ENCODE results near the gene DLL1. TPM values are rescaled to one million over a fixed set of nuclear protein-coding genes. Genes with fewer than 3 reads are reported as not detected.
A peak's percentile ranks its signal among the peaks of the same experiment; 100 is the strongest.

Gene DLL1
- total and polyA plus RNA-seq, 8 donors = 10.8 to 21.6 (median 15.3) TPM

- ATAC-seq = peak; percentile 5 to 35 (median 16)
- intact Hi-C loops (cut with DNase I) = loop anchor here in 1 of 3 donors (10.0 kb wide), 3 partner anchors 105 to 455 kb away; no protein-coding TSS in a partner anchor
- Histone ChIP-seq H3K27ac (peak overlapping the region; percentile 18 to 56 (median 34)), H3K9me3 (no peaks in the 10 kb centered on the region), H3K4me1 (peaks cover 9 to 29% (median 17%) of the 10 kb centered on the region in 3 donors), H3K4me3 (peak overlapping the region; percentile 44 to 80 (median 76)), H3K36me3 (peaks cover 0 to 7% (median 0%) of the 10 kb centered on the region in 3 donors), H3K27me3 (no peaks in the 10 kb centered on the region)
- WGBS, 2 donors = 0 to 1% methylated on average over 31 to 41 of the region's 41 CpGs
- no peak for TF ChIP-seq CTCF (IDR thresholded peaks at IDR 0.05)
- DNase-seq = peak in 3 of 6 donors; percentile 51 to 86 (median 78)
- FAIRE-seq = no peak
Measured at GRCh38 chr6:170289951-170290295, 955 bp downstream of the DLL1 start.

GRCh38 chr6:170289180-170289931, 1.5 kb downstream of the DLL1 start:
- H3K27me3 ChIP-seq = no peaks in the 10 kb centered on the region
- intact Hi-C loops (cut with DNase I) = loop anchor here in 1 of 3 donors (10.0 kb wide), 1 partner anchor 105 kb away; no protein-coding TSS in a partner anchor
- TF ChIP-seq CTCF (IDR thresholded peaks at IDR 0.05) = no peak
- DNase-seq = peak in 2 of 6 donors; percentile 74 to 86
- H3K4me1 ChIP-seq = peaks cover 9 to 29% (median 17%) of the 10 kb centered on the region in 3 donors
- peaks cover 0 to 10% (median 0%) of the 10 kb centered on the region in 3 donors for H3K36me3 ChIP-seq
- peak overlapping the region in 1 of 4 donors; percentile 9 for H3K27ac ChIP-seq
- H3K9me3 ChIP-seq = no peaks in the 10 kb centered on the region
- WGBS, 2 donors = 1 to 4% methylated on average over 56 to 85 of the region's 85 CpGs
- H3K4me3 ChIP-seq = peak overlapping the region; percentile 44 to 80 (median 76)
- no peak for FAIRE-seq
- ATAC-seq = peak in 3 of 4 donors; percentile 3 to 30 (median 8)

DNA sequence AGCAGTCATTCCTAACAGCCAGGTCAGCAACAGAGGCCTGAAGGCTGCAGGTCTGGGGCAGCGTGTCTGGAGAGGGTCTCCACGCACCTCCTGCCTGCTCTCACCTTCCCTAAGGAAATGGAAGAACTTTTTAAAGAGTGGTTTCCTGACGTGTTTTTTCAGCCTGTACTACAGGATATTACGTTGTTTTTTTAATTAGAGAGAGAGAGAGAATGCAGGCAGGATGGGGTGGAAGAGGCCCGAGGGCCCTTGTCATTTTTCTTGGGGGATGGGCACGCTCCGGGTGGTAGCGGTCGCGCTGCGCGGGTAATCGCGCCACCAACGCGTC, 2.1 kb downstream of the DLL1 start:
- FAIRE-seq (no peak), DNase-seq (no peak), ATAC-seq (no peak)
- TF ChIP-seq CTCF (IDR thresholded peaks at IDR 0.05) = no peak
- Histone ChIP-seq H3K27ac (no peak overlapping the region), H3K27me3 (no peaks in the 10 kb centered on the region), H3K4me1 (peaks cover 9 to 29% (median 17%) of the 10 kb centered on the region in 3 donors), H3K4me3 (peak overlapping the region; percentile 44 to 80 (median 76)), H3K9me3 (no peaks in the 10 kb centered on the region), H3K36me3 (peaks cover 0 to 10% (median 0%) of the 10 kb centered on the region in 3 donors)
- 17 to 20% methylated on average over 16 of the region's 16 CpGs for WGBS, 2 donors
- intact Hi-C loops (cut with DNase I) = loop anchor here in 1 of 3 donors (10.0 kb wide), 1 partner anchor 104 kb away; no protein-coding TSS in a partner anchor

DNA sequence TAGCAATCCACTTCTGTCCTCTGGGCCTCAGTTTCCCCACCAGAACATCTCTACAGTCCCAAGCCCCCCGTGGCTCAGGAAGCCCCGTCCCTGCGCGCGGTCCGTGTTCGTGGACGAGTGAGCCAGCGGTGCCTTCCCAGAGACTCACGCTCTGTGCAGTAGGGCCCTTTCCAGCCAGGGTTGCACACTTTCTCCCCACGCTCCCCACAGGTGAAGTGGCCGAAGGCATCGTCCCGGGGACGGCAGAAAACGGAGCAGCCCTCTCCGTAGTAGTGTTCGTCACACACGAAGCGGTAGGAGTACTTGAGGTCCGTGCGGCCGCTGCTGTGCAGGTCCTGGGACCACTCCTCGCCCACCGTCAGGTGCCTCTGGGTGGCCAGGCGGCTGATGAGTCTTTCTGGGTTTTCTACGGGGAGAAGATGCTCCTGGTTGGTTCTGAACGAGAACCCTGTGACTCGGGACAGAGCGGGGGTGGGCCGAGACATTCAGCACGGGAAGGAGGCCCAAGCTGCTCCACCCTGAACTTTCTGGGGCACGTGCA, 2.7 kb downstream of the DLL1 start:
- no peak overlapping the region for H3K27ac ChIP-seq
- peaks cover 0 to 13% (median 3%) of the 10 kb centered on the region in 3 donors for H3K36me3 ChIP-seq
- TF ChIP-seq CTCF (IDR thresholded peaks at IDR 0.05) = no peak
- DNase-seq (no peak), FAIRE-seq (no peak), ATAC-seq (no peak)
- H3K4me1 ChIP-seq = peaks cover 9 to 29% (median 17%) of the 10 kb centered on the region in 3 donors
- H3K27me3 ChIP-seq = no peaks in the 10 kb centered on the region
- peak overlapping the region in 2 of 4 donors; percentile 44 to 80 for H3K4me3 ChIP-seq
- intact Hi-C loops (cut with DNase I) = loop anchor here in 1 of 3 donors (10.0 kb wide), 1 partner anchor 103 kb away; no protein-coding TSS in a partner anchor
- 82 to 83% methylated on average over 33 of the region's 33 CpGs for WGBS, 2 donors
- no peaks in the 10 kb centered on the region for H3K9me3 ChIP-seq
